AG10803 (cell line): Measurements from ENCODE around the gene KAT8.
A peak's percentile ranks its signal among the peaks of the same experiment; 100 is the strongest.

Experiments
- DNase-seq: peaks from one replicate; pipeline ENCODE4 v3.0.0; 2010; ENCODE audit warnings: low read depth
- H3K4me3 ChIP-seq: 2 replicates; pipeline ENCODE4 v1.5.1; 2011; ENCODE audit warnings: mild to moderate bottlenecking, low read length, control low read depth
- TF ChIP-seq, protein P1 (sequence below): conservative IDR thresholded peaks from 2 replicates; pipeline ENCODE4 v1.5.1; 2011; ENCODE audit warnings: mild to moderate bottlenecking, low read length, control low read depth, inconsistent platforms

Gene KAT8

DNA sequence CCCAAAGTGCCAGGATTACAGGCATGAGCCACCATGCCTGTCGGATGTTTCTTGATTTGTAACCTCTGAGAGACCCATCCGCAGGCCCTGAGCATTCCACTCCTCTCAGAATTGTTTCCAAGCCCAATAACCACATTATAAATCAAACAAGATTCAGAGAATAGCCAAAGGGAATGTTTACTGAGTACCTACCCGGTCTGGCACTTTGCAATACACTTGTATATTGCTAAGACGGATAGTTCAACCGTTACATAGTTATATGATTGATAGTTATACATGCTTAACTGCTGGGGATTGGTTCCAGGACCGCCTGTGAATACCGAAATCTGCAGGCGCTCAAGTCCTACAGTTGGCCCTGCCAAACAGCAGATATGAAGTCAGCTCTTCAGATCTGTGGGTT, 3.0 kb upstream of the KAT8 start:
- peak; percentile 35 for DNase-seq
- TF ChIP-seq, protein P1, sequence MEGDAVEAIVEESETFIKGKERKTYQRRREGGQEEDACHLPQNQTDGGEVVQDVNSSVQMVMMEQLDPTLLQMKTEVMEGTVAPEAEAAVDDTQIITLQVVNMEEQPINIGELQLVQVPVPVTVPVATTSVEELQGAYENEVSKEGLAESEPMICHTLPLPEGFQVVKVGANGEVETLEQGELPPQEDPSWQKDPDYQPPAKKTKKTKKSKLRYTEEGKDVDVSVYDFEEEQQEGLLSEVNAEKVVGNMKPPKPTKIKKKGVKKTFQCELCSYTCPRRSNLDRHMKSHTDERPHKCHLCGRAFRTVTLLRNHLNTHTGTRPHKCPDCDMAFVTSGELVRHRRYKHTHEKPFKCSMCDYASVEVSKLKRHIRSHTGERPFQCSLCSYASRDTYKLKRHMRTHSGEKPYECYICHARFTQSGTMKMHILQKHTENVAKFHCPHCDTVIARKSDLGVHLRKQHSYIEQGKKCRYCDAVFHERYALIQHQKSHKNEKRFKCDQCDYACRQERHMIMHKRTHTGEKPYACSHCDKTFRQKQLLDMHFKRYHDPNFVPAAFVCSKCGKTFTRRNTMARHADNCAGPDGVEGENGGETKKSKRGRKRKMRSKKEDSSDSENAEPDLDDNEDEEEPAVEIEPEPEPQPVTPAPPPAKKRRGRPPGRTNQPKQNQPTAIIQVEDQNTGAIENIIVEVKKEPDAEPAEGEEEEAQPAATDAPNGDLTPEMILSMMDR = no peak
- no peak overlapping the region for H3K4me3 ChIP-seq

DNA sequence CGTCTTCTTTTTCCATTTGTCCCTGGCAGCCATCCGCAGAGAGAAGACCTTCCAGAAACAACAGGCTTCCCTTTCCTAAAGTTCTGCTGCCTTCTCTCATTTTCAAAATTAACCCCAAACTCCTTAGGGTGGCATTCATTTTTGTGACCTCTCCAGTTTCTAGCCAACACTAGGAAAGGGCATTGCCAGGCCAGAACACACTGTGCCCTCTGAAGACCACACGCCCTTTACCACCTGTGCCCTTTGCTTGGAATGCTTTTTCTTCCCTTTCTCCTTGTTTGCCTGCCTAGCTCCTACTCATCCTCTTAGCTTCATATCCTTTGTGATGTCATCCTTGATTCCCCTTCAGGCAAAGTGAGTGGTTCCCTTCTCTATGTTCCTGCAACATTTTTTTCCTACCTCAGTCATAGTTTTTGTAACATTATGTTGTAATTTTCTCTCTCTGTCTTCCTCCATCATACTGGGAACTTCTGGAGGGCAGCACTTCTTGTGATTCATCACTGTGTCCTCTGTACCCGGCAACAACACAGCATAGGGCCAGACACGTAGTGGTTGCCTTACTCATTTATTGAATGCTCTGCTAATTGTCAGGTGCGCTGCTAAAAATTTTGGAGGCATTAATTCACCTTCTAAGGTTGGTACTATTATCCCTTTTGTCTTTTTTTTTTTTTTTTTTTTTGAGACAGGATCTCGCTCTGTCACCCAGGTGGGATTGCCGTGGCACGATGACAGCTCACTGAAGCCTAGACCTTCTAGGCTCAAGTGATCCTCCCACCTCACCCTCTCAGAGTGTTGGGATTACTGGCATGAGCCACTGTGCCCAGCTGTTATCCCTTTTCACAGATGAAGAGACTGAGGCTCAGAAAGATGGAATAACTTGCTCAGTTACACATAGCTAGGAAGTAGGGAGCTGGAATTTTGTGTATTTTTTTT, 1.0 kb downstream of the KAT8 start:
- peak overlapping the region; percentile 87 for H3K4me3 ChIP-seq
- TF ChIP-seq, protein P1 = no peak
- peak; percentile 75 for DNase-seq

DNA sequence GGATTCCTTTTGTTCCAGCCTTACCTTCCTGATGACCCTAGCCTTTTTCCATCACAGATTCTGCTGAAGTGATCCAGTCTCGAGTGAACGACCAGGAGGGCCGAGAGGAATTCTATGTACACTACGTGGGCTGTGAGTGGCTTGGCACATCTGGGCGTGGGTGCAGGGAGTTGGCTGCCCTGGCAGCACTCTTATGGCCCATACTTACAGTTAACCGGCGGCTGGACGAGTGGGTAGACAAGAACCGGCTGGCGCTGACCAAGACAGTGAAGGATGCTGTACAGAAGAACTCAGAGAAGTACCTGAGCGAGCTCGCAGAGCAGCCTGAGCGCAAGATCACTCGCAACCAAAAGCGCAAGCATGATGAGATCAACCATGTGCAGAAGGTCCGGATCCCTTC, 2.7 kb downstream of the KAT8 start:
- no peak for DNase-seq
- TF ChIP-seq, protein P1 = no peak
- no peak overlapping the region for H3K4me3 ChIP-seq

DNA sequence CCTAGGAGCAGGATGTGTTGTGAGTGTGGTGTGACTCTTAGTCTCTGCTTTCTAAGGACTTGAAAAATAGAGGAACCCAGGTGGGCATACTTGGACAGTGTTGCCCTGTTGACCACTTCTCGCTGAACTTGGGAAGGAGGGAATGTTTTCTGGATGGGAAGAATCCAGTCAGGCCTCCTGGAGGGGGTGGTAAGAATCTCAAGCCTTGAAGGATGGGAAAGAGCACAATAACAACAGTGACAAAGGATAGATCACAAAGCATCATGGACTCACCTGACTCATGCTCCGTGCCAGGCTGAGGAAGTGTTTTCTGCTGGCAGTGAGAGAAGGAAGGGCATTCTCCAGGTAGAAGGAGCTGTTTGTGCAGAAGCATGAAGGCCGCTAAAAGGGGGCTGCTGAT, 8.4 kb downstream of the KAT8 start:
- TF ChIP-seq, protein P1 = no peak
- DNase-seq = no peak
- H3K4me3 ChIP-seq = no peak overlapping the region

DNA sequence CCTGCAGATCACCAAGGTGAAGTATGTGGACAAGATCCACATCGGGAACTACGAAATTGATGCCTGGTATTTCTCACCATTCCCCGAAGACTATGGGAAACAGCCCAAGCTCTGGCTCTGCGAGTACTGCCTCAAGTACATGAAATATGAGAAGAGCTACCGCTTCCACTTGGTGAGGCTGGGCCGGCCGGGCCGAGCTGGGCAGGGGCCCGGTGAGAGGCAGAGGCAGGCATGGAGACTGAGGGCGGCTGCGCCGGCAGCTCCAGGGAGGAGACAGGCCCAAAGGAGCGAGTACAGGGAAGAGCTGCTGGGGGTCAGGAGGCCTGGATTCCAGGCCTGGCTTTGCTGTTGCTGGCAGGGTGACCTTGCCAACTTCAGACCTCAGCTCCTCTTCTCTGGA, 9.7 kb downstream of the KAT8 start:
- H3K4me3 ChIP-seq = no peak overlapping the region
- TF ChIP-seq, protein P1 = no peak
- no peak for DNase-seq

DNA sequence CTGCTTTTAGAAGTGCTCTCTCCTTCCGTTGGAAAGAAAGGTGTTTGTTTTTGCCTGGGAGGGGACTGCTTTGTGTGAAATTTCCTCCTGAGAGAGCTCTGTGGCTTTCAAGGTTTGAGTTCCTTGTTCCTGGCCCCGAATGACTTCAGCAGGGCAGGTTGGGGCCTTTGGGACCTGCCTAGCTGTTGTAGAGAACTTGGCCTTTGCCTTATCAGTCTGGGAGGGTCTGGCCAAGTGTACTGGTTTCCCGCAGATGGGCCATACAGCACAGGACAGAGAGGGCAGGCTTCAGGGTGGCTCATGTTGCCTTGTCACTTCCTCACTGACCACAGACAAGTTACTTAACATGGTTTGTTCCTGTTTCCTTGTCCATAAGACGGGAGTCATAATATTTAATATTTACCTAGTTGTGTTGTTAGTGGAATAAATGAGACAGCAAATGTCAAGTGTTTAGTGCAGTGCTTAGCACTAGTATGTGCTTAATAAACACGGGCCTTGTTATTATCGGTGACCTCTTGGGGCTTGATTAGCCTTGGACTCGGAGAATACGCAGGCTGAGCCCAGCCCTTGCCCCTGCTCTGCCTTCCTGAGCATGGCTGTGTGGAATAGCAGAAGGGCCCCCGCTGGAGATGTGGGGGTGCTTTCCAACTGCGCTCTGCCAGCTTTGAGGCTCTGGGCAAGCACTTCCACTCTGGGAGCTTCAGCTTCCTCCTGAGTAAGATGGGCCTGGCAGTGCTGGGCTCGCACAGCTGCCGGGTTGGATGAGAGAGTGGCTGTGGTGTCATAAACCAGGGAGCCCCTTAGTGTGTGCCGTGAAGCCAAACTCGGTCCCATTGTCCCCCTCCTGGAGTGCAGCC, 11.5 kb downstream of the KAT8 start:
- no peak overlapping the region for H3K4me3 ChIP-seq
- no peak for DNase-seq
- TF ChIP-seq, protein P1 = no peak
